CD4-positive, alpha-beta T cell treated with Interleukin-1 beta for 1 hour (primary cell): ENCODE results near the gene CYP46A1.
A peak's percentile ranks its signal among the peaks of the same experiment; 100 is the strongest.

Source experiments
- DNase-seq, 2 donors: peaks; one replicate each; pipeline ENCODE4 v3.0.0-alpha.2; 2020 to 2022

Gene CYP46A1

DNA sequence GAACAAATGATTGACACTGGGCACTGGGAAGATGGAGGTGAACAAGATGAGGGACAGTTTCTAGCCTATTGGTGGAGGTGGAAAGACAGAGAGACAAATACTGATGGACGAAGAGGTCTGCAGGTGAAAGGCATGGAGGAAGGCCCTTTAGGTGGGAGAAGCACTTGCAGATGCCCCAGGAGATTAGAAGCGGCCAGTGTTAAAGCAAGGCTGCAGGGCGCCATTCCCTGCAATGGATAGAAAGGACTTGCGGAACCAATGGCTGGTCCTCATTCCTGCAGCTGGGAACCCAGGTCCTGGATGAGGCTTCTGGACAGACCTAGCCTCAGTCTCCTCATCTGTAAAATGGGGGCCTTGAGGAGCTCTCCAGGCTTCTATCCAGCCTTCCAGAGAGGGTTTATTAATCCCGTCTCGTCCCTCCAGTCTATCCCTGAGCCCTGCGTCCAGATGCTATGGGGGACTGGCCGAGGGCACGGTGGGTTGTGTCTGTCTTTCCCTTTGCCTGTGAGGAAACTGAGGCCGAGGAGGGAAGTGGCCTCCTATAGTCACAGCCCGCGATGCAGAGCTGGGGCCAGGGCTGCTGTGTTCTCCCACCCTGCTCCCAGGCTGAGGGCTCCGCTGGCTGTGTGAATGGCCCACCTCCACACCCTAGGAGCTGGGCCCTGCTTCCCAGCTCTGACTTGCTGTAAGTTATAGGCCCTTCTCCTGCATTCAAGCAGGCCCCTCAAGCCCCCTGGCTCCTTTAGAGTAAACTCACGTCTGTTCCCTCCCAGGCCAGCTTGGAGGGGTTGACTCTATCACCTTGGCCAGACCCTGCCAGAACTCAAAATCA lies 33.0 kb downstream of the CYP46A1 start:
- DNase-seq: no peak

DNA sequence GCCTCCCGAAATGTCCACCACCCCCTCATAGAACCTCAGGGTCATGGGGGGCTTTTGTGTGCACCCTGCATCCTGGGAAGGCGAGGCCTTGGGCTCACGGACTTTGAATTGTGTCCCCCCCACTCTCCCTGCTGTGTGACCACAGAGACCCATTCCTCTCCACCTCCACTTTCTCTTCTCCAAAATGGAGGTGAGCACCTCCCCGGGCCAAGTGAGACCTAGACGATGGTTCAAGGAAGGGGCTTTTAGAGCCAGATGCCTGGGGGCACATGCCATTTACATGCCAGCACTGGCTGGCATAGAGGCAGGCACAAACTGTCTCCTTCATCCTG lies 33.5 kb downstream of the CYP46A1 start:
- DNase-seq: no peak

DNA sequence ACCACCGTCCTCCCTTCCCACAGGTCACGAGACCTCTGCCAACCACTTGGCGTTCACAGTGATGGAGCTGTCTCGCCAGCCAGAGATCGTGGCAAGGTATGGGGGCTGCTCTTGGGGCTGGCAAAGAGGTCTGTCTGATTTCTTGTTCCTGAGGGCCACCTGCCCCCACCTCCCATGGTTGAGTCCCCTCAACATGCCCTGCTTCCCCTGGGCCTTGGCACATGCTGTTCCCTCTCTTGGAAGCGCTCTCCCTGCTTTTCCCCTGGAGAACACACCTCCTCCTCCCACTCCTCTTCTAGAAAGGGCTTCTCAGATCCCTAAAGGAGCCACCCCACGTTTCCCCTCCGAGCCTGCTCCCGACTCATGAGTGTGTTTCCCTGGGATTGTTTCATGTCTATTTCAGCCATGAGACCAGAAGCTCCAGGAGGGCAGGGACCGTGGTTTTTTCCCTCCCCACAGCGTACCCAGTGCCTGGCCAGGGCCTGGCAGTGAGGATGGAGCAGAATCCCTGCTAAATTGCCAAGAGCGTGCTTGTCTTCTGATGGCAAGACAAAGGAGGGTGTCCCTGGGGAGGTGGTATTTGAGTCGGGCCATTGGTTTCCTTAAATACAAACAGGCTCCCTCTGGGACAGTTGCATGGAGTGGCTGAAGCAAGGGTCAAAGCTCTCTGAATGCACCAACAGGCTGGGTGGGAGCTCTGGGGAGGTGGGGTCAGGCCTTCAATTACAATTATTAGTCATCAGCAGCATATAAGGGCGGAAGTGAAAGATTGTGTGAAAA lies 34.1 kb downstream of the CYP46A1 start:
- DNase-seq: no peak

DNA sequence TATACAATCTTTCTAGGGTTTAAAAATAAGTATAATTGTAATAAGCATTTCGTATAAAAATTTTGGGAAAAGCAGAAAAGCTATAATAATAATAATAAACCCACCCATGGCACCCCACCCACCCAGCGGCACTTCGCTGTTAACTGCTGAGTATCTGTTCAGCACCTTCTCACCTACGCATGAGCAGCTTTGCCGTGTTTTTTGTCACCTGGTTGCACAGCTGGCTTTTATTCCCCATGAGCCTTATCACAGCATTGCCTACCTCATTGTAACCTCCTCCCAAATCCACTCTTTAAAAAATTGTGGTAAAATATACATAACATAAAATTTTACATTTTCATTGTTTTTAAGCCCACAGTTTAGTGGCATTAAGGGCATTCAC lies 34.7 kb downstream of the CYP46A1 start:
- no peak for DNase-seq

DNA sequence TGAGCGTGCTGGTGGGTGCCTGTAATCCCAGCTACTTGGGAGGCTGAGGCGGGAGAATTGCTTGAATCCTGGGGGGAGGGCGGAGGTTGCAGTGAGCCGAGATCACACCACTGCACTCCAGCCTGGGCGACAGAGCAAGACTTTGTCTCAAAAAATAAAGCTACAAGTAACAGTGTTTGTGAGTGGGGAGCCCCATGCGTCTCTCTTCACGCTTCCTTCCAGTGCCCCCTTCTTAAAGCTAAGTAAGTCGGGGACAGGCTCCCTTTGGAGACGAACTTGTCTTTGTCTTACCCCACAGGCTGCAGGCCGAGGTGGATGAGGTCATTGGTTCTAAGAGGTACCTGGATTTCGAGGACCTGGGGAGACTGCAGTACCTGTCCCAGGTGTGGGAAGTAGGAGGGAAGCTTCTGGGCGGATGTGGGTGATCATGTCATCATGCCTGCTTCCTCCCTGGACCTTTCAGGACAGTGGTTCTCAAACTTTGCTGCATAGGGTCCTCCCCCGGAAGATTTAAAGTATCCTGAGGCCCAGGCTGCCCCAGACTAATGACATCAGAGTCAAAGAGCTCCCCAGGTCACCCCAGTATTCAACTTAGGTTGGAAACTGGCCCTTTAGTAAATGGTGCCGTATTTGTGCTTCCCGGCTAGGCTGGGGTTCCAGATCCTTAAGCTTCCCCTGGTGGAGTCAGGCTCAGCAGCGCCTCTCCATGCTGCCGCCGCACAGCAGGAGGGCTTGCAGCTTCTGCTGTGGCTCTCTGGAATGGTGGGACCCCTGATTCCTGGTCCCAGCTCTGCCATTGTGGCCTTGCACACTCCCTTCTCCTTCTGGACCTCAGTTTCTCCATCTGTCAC lies 37.1 kb downstream of the CYP46A1 start:
- DNase-seq: no peak

DNA sequence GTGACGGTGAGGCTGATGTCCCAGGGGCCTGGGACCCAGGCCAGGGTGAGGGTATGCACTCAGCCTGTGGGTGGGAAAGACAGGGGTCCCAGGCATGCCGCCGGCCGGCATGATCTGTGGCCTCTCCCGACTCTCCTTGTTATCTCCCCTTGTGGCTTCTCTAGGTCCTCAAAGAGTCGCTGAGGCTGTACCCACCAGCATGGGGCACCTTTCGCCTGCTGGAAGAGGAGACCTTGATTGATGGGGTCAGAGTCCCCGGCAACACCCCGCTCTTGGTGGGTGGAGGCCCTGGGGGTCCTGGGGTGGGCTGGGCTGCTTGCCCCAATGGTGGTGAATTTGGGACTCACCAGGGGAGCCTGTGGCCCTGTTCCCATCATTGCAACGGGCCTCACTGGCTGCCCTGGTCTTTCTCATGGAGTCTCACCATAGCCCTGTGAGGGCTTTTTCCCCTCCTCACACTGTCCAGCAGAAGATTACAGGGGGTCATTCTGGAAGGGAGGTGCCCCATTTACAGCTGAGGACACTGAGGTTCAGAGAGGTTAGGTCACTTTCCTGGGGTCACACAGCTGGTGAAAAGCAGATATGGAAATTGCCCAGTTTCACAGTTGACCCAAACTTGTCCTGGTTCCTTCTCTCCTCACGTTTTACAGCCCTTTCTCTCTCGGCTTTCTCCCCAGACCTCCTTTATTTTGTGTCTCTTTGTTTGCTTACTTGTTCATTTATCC lies 37.9 kb downstream of the CYP46A1 start:
- DNase-seq: no peak

DNA sequence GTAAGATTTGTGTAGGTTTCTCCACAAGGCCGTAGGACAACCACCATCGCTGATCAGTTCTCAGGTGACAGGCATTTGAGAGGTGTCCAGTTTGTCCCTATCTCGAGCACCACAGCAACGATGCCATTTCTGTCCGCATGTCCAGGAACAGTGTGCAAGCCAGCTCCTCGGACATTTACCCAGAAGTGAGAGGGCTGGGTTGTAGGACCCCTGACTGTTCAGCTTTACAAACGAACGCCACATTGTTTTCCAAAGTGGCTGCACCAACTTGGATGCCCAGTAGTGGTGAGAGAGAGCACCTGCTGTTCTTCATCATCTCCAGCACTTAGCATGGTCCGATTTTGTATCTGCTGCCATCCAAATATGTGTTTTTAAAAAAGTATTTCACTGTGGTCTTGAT lies 38.6 kb downstream of the CYP46A1 start:
- no peak for DNase-seq

DNA sequence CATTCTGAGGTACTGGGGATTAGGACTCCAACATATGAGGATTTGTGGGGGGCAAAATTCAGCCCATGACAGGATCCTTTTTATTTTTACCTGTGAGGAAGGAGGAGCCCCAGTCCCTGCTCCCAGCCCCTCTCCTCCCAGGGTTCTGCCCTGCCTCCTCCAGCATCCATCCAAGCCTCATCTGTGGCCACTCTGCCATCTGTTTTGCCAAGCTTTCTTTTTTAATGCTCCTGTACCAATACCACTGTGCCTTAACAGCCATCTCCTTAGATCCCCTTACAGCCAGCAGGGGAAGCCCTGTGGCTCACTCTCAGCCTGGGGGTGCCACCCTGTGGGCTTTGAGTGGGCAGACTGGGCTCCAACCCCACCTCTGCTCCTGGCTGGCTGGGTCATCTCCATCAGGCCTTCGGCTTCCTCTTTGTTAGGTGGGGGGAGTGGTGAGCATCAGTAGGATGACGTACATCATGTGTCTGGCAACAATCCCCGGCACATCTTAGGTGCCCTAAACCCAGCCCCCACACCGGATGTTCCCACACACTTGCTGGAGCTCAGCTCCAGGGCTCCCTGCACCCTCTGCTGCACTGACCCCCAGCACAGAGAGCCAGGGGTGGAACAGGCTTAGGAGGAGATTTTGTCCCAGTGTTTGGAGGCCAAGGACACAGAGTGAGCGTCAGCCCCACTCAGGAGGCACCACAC lies 40.2 kb downstream of the CYP46A1 start:
- no peak for DNase-seq

DNA sequence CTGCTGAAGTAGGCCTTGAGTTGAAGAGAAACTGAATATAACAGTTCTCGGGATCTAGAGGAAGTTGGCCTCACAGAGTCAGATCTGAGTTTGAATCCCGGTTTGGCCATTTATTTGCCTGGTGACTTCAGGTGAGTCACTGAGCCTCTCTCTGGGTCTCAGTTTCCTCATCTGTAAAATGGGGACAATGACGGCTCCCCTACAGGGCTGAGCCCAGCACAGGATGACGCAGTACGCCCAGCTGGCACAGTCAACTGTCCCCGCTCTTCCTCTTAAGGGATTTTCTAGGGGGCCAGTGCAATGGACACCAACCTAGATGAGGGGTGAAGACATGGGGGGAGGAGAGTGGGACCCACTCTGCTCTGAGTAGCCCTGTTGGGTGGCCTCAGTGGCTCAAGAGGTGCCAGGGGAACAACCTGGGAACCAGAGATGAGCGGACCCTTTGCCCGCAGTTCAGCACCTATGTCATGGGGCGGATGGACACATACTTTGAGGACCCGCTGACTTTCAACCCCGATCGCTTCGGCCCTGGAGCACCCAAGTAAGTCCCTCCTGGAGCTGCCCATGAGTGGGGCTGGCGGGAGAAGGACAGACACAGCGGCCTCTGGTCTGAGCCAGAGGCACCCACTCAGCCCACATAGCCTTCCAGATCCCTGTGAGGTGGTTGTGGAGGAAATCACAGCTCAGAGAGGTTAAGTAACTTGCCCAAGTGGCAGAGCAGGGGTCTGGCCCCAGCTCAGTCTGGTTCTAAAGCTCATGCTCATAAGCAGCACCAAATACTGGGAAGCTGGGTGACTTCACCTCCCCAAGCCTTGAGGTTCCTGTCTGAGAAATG lies 41.1 kb downstream of the CYP46A1 start:
- DNase-seq: no peak

DNA sequence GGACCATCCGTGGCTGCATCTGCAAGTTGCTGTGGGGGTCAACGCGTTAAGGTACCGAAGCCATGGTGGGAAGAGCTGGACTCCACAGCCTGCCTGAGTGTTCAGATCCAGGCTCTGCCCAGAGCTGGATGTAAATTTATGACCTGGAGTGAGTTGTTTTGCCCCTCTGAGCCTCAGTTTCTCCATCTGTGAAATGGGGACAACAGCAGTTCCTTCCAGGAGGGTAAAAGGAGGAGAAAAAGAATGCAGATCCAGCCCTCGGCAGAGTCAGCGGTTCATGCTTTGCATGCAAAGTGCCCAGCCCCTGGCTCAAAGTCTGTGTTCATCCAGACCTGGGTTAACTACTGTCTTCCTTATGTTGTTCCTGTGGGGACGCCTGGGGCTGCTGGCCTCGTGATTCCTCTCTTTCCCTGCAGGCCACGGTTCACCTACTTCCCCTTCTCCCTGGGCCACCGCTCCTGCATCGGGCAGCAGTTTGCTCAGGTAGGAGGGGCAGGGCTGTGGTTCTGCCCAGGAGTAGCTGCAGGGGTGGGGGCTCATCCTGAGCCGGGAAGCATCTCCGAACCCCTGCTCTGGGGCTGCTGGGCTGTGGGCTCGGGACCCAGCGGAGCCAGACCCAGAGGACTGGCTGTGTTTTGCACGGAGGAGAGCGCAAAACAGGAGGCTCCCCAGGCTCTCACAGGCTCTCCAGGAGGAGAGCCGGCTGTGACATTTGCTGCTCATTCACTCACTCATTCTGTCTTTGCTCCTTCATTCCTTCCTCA lies 41.9 kb downstream of the CYP46A1 start:
- DNase-seq: no peak

DNA sequence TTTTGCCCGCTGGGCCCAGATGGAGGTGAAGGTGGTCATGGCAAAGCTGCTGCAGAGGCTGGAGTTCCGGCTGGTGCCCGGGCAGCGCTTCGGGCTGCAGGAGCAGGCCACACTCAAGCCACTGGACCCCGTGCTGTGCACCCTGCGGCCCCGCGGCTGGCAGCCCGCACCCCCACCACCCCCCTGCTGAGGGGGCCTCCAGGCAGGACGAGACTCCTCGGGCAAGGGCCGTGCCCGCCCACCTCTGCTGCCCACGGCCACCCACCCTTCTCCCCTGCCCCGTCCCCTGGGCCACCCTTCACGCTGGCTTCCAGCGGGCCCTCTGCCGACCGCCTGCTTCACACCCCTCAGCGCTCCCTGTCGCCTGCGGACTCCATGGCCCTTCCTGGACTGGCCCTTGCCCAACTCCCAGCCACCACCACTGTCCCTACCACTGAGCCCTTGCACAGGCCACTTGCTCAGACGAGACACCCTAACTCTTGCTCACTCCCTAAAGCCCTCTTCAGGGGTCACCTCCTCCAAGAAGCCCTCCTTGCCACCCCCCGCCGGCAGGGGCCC lies 42.5 kb downstream of the CYP46A1 start:
- no peak for DNase-seq

DNA sequence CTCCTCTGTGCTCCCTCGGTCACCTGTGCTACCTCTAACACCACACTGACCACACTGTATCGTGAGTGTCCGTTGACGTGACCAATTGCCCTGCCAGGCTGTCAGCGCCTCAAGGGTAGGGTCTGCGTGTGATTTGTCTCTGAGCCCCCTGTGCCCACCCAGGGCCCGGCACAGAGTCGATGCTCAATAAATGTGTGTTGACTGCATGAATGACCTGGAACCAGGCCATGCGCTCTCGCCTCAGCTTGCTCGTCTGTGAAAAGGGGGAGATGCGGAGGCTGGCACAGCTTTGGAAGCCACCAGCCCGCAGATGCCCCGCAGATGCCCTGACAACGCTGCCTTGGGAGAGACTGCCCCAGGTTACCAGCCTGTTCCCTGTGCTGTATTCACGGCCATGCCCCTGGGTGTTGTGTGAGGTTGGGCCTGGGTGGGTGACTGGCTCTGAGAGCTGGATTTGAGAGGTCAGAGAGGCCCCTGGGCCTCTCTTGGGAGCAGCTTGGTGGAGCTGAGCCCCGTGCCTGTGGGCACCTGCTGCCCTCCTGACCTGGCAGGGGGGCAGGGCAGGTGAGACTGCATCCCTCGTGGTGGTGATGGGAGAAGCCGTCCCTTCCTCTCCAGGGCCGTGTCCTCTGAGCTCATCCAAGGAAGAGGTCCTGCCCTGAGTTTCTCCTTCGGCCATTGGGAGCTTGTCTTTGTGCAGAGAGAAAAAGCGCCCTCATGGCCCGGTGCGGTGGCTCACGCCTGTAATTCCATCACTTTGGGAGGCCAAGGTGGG lies 43.2 kb downstream of the CYP46A1 start:
- DNase-seq: no peak

DNA sequence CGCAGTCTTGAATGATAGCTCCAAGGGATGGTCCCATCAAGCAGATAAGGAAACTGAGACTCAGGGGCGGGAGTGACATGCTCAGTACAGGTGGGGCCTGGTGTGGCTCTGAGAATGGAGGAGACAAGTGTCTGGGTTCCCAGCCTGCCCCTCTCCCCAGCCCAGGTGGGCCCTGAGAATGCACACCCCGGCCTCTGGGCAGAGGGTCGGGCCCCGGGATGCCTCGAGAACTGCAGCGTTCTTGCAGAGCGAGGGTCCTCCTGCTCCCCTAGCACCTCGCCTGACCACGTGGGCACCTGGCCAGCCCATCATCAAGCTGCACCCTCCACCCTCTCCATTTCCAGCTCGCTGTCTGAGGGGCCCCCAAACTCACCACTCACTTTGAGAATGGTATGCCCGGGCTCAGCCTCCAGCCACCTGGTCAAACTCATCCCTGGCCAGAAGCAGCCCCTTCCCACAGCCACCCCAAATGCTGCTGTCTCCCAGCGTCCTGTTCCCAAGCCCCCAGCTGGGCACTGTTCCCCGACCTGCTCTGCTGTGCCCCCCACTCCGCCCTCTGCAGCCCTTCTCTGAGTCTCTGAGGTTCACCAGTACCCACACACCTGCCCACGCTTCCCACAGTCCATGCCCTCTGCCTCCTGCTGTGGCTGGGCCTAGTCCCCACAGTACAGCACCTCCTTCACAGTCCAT lies 44.3 kb downstream of the CYP46A1 start:
- DNase-seq: no peak

DNA sequence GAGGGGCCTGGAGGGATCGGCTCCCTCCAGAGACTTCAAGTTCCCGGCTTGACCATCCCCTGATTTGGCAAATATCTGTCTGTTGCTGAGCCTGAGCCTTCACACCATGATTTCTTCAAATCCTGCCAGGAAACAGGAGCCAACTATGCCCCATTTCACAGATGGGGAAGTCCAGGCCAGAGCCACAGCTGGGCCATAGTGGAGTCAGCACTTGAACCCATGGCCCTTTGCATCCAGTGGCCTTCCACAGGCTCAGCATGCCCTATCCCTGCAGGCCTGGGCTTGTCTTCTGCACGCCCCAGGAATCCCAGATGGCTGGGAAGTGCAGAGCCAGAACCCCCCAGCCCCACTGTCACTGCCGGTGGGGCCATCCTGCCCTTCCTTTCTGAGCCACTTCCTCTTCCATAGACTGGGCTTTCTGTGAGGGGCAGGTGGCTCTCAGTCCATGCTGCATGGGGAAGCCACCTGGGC lies 44.9 kb downstream of the CYP46A1 start:
- DNase-seq: no peak

DNA sequence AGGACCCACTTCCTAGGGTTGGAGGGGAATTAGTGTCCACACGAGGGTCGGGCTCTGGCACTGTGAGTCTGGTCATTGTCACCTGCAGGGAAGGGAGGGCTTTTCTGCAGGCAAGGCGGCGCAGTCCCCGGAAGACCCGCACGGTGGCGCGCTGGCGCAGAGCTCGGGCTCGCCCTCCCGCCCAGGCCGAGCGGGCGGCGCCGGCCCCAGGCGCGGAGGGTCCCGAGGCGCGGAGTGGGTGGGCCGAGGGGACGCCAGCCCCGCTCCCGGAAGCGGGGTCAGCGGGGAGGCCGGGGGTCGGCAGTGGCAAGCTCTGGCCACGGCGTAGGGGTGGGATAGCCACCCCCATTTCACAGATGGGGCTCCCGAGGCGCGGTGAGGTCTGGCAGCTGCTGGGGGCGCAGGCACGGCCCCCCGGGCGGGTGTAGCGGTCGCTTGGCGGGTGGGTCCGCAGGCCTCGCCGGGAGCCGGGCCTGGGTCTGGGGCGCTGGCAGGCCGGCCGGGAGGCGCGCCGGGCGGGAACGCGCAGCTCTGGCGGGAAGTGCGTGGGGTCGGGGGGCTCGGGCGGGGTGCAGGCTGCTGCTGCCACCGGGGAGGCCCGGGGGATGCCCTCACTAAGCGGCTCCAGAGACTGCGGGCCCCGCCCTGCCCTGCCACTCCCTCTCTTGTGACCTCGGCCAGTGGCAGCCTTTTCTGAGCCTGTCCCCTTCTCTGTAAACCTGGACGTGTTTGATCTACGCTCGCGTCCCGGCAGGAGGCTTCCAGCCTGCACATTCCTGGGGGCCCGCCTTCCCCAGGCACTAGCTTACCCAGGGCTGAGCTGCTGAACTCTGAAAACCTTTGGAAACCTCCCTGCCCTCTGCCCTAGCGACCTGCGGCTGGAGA lies 46.1 kb downstream of the CYP46A1 start:
- DNase-seq: peak; percentile 9 to 56

DNA sequence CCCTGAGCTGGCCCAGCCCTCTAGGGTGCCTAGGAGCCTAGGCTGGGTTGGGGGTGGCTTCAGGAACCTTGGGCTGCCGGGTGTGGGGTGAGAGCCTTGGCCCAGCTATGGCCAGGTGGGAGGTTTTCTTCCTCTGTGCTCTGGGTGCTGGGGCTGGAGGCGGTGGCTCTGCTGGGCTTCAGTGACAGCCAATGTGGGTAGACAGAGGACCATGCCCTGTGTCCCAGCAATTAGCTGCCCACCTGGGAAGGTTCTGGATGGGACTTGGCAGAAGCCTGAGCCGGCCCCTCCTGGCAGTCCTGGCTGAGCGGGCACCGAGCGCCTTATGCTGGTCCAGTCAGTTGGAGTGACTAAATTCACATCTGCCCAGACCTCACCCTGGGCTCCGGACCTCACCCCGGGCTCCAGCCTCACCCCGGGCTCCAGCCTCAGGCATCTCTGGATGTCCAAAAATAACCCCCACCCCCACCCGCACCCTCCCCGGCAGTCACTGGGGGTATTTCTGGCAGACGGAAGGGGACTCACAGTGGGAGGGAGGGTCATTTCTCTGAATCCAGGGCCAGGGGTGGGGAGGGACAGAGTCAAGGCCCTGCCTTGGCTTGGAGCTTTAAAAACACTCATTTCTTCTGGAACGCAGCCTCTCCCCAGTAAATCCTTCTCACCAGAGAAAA lies 46.9 kb downstream of the CYP46A1 start:
- no peak for DNase-seq
